ENCODE measurements around the gene CASP1. TPM values are rescaled to one million over a fixed set of nuclear protein-coding genes. Genes with fewer than 3 reads are reported as not detected.
"Not testable (repeated sequence)": the region's sequence is repeated elsewhere in the genome, so short reads cannot be mapped to it uniquely, and the experiment has no call there.

Gene CASP1
- 0.86 TPM for polyA plus RNA-seq (2013, experiment 1 of 2; ENCODE audit: insufficient read length)
- polyA plus RNA-seq (2013, experiment 2 of 2; ENCODE audit: insufficient read length): 0.54 TPM

GRCh38 chr11:105034813-105035620 lies at the start of gene CASP1:
TSS of gene CASP1 (minus strand) at chr11:105035144. CDS start at chr11:105035113, 31 bp downstream.
- DNase-seq: peak; percentile 61

- DNase-seq: no peak
These were observed 46.6 kb upstream of the CASP1 start for GRCh38 chr11:105081412-105082150.

GRCh38 chr11:105080171-105080906 lies 45.4 kb upstream of the CASP1 start:
- DNase-seq: not testable (repeated sequence)

- DNase-seq: no peak
These were observed 43.3 kb upstream of the CASP1 start for GRCh38 chr11:105078283-105078682.

GRCh38 chr11:105077141-105077790 lies 42.3 kb upstream of the CASP1 start:
- not testable (repeated sequence) for DNase-seq

GRCh38 chr11:105074166-105074530 lies 39.2 kb upstream of the CASP1 start:
- no peak for DNase-seq

- DNase-seq: peak; percentile 3
These were observed 38.7 kb upstream of the CASP1 start for GRCh38 chr11:105073456-105074165.

- not testable (repeated sequence) for DNase-seq
These were observed 37.1 kb upstream of the CASP1 start for GRCh38 chr11:105072080-105072479.

- no peak for DNase-seq
These were observed 36.3 kb upstream of the CASP1 start for GRCh38 chr11:105071089-105071732.

GRCh38 chr11:105070306-105070705 lies 35.4 kb upstream of the CASP1 start:
- DNase-seq: no peak

GRCh38 chr11:105069749-105070148 lies 34.8 kb upstream of the CASP1 start:
- DNase-seq: not testable (repeated sequence)

- not testable (repeated sequence) for DNase-seq
These were observed 28.4 kb upstream of the CASP1 start for GRCh38 chr11:105063245-105063941.

GRCh38 chr11:105057432-105057831 lies 22.5 kb upstream of the CASP1 start:
- no peak for DNase-seq

- DNase-seq: no peak
These were observed 21.5 kb upstream of the CASP1 start for GRCh38 chr11:105056446-105056845.

GRCh38 chr11:105054723-105055493 lies 20.0 kb upstream of the CASP1 start:
- DNase-seq: no peak

GRCh38 chr11:105052487-105052886 lies 17.5 kb upstream of the CASP1 start:
- no peak for DNase-seq

GRCh38 chr11:105051559-105051958 lies 16.6 kb upstream of the CASP1 start:
- no peak for DNase-seq

GRCh38 chr11:105049481-105049880 lies 14.5 kb upstream of the CASP1 start:
- no peak for DNase-seq

- DNase-seq: peak; percentile 99
These were observed 12.1 kb upstream of the CASP1 start for GRCh38 chr11:105046898-105047579.

All from fibroblast of skin of back (primary cell).